ENCODE results near the gene KLHDC9. TPM values are rescaled to one million over a fixed set of nuclear protein-coding genes. Genes with fewer than 3 reads are reported as not detected.

KLHDC9 gene
- total and polyA plus RNA-seq, 8 donors, result 3.2 to 19.3 (median 6.8) TPM

GRCh38 chr1:161070761-161071160, 27.4 kb upstream of the KLHDC9 start:
- 91% methylated on average over 4 of the region's 4 CpGs for WGBS, 2 donors
- ATAC-seq (no peak), FAIRE-seq (no peak), DNase-seq (no peak)
- Histone ChIP-seq H3K9me3 (no peaks in the 10 kb centered on the region), H3K36me3 (no peaks in the 10 kb centered on the region), H3K27me3 (no peaks in the 10 kb centered on the region), H3K4me3 (no peak overlapping the region), H3K27ac (no peak overlapping the region), H3K4me1 (no peaks in the 10 kb centered on the region)
- TF ChIP-seq CTCF (IDR thresholded peaks at IDR 0.05), result no peak
- intact Hi-C loops (cut with DNase I), result no loop called here

- intact Hi-C loops (cut with DNase I), result no loop called here
- Histone ChIP-seq H3K4me3 (no peak overlapping the region), H3K9me3 (no peaks in the 10 kb centered on the region), H3K36me3 (no peaks in the 10 kb centered on the region), H3K27me3 (no peaks in the 10 kb centered on the region), H3K4me1 (no peaks in the 10 kb centered on the region), H3K27ac (no peak overlapping the region)
- 37 to 41% methylated on average over 9 of the region's 9 CpGs for WGBS, 2 donors
- FAIRE-seq (no peak), DNase-seq (peak; percentile 50 to 80 (median 72)), ATAC-seq (peak; percentile 72 to 89 (median 78))
- TF ChIP-seq CTCF (IDR thresholded peaks at IDR 0.05), result peak; percentile 44 to 59 (median 52)
Measured at GRCh38 chr1:161071886-161072371, 26.2 kb upstream of the KLHDC9 start.

GRCh38 chr1:161072751-161073449, 25.3 kb upstream of the KLHDC9 start:
- no peaks in the 10 kb centered on the region for H3K36me3 ChIP-seq
- 88% methylated on average over 19 of the region's 19 CpGs for WGBS, 2 donors
- H3K9me3 ChIP-seq, result no peaks in the 10 kb centered on the region
- no peak overlapping the region for H3K27ac ChIP-seq
- FAIRE-seq, result no peak
- DNase-seq, result no peak
- H3K4me1 ChIP-seq, result no peaks in the 10 kb centered on the region
- no peaks in the 10 kb centered on the region for H3K27me3 ChIP-seq
- no peak for ATAC-seq
- H3K4me3 ChIP-seq, result no peak overlapping the region
- TF ChIP-seq CTCF (IDR thresholded peaks at IDR 0.05), result no peak
- intact Hi-C loops (cut with DNase I), result no loop called here

GRCh38 chr1:161073474-161074121, 24.6 kb upstream of the KLHDC9 start:
- Histone ChIP-seq H3K27me3 (no peaks in the 10 kb centered on the region), H3K4me1 (no peaks in the 10 kb centered on the region), H3K36me3 (no peaks in the 10 kb centered on the region), H3K9me3 (no peaks in the 10 kb centered on the region), H3K4me3 (no peak overlapping the region), H3K27ac (no peak overlapping the region)
- intact Hi-C loops (cut with DNase I), result no loop called here
- FAIRE-seq (no peak), DNase-seq (no peak), ATAC-seq (peak in 2 of 4 donors; percentile 11 to 23)
- WGBS, 2 donors, result 65 to 70% methylated on average over 7 of the region's 7 CpGs
- no peak for TF ChIP-seq CTCF (IDR thresholded peaks at IDR 0.05)

All from pancreas (tissue), 10 donors.